Breast epithelium (tissue), 3 donors: Measurements from ENCODE around the gene OR2T35.

ENCODE experiments used
- CTCF ChIP-seq, 3 donors: fragments of 450-650 bp; IDR thresholded peaks; one replicate each; pipeline ENCODE4 v1.5.1; 2016 to 2017; ENCODE audit warnings: antibody characterized with exemption in 3 of 3, mild to moderate bottlenecking in 3 of 3, moderate library complexity in 3 of 3
- POLR2A ChIP-seq: fragments of 450-650 bp; IDR thresholded peaks from one replicate; pipeline ENCODE4 v1.6.1; 2016; ENCODE audit warnings: antibody characterized with exemption, mild to moderate bottlenecking, moderate library complexity
- POLR2AphosphoS5 ChIP-seq, 3 donors: sonication (generic); formaldehyde crosslinking; IDR thresholded peaks; one replicate each; pipeline ENCODE4 v1.6.1; 2017; ENCODE audit warnings: antibody characterized with exemption in 3 of 3

- no peak for TF ChIP-seq POLR2AphosphoS5 (IDR thresholded peaks at IDR 0.05)
- no peak for TF ChIP-seq CTCF (IDR thresholded peaks at IDR 0.05)
- TF ChIP-seq POLR2A: no peak
Measured at GRCh38 chr1:248681651-248682050, 36.6 kb upstream of the OR2T35 start.
